ENCODE measurements around the gene MAD2L2. TPM values are rescaled to one million over a fixed set of nuclear protein-coding genes. Genes with fewer than 3 reads are reported as not detected.

MAD2L2 gene
- total and polyA plus RNA-seq, 9 of the 15 experiments (the other 6 are each of a cell fraction or from before 2014, with no cell fraction given): 12.4 to 286 (median 143) TPM

DNA sequence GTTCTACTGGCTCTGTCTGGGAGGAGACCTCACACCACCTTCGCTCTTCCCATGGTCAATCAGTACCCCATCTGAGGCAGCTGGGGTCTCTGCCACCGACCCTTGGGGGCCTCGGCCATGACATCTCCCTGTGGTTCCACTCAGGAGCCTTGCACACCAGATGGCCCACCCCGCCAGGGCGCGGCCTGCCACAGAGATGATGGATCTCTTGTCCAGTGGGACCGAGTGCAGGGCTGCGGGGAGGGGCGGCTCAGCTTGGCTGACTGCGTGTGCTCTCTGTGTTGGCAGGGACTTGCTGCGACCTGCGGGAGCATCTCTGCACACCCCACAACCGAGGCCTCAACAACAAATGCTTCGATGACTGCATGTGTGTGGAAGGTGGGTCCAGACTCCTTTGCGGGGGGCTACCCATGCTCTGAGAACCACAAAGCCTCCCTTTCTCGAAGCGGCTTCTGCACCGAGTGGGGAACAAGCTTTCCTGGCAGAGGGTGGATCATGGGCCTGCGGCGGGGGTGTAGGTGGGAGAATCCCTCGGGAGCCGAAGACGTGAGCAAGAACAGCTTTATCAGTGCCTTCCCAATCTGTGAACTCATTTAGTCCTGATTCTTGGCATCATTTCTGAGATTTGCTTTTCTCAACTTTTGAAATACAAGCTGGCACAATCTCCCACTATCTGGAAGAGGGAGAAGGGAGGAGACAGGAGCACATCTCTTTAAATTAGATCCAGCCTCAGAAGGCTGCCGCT is 34.1 kb upstream of the MAD2L2 start (continued):
- TF ChIP-seq, protein P1, sequence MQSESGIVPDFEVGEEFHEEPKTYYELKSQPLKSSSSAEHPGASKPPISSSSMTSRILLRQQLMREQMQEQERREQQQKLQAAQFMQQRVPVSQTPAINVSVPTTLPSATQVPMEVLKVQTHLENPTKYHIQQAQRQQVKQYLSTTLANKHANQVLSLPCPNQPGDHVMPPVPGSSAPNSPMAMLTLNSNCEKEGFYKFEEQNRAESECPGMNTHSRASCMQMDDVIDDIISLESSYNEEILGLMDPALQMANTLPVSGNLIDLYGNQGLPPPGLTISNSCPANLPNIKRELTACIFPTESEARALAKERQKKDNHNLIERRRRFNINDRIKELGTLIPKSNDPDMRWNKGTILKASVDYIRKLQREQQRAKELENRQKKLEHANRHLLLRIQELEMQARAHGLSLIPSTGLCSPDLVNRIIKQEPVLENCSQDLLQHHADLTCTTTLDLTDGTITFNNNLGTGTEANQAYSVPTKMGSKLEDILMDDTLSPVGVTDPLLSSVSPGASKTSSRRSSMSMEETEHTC (IDR thresholded peaks at IDR 0.05): no peak
- no peak for TF ChIP-seq CTCF (IDR thresholded peaks at IDR 0.05 in 2 of 3, conservative IDR thresholded peaks at IDR 0.05 in 1 of 3; ENCODE audit: insufficient read depth in 2 of 3, low read depth in 1 of 3, low read length in 3 of 3)

DNA sequence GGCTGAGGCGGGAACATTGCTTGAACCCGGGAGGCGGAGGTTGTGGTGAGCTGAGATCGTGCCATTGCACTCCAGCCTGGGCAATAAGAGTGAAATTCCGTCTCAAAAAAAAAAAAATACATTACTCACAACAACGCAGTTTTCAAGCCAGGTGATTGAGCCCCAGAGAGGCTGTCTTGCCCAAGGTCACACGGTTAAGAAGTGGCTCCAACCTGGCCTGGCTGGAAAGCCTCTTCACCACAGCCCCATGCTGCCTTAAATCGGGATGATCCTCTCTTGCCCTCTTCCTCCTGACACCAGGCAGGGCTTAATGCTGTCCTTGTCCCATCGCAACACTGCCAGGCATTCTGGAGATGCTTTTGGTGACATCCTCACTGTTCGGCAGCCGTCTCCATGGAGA is 32.1 kb upstream of the MAD2L2 start:
- H3K4me1 ChIP-seq (replicated peaks in 1 of 2; ENCODE audit: control insufficient read depth in 2 of 2, insufficient read depth in 2 of 2, low read length in 2 of 2): peaks cover 1 to 23% of the 10 kb centered on the region in 2 experiments; a peak in 4 of 5 replicates
- no peaks in the 10 kb centered on the region for H3K36me3 ChIP-seq (ENCODE audit: control insufficient read depth, insufficient read depth, low read length)
- intact Hi-C loops (cut with micrococcal nuclease) (no loop called here), in situ Hi-C loops (cut with MboI) (no loop called here)
- no peak for FAIRE-seq
- H2AFZ ChIP-seq (ENCODE audit: low read depth, low read length): no peak overlapping the region
- no peak overlapping the region for H3K4me2 ChIP-seq (ENCODE audit: insufficient read depth, low read length)
- H3K9me1 ChIP-seq (ENCODE audit: control insufficient read depth, insufficient read depth, low read length): no peaks in the 10 kb centered on the region
- H3K4me3 ChIP-seq: no peak overlapping the region
- WGBS (ENCODE audit: insufficient coverage, low coverage, missing lambda C conversion rate): 9% methylated on average over 10 of the region's 11 CpGs
- ChIA-PET CTCF (ENCODE audit: low intra/inter-chr PET ratio) (no interaction called here), POLR2A (no interaction called here)
- H3K9ac ChIP-seq (ENCODE audit: insufficient read depth in 1 of 2, low read depth in 2 of 2, low read length in 2 of 2): no peak overlapping the region
- H4K20me1 ChIP-seq (replicated peaks; ENCODE audit: control insufficient read depth, insufficient read depth, low read length): no peaks in the 10 kb centered on the region
- DNase-seq (ENCODE audit: extremely low read depth in 1 of 4, low spot score in 3 of 4): no peak
- H3K79me2 ChIP-seq (ENCODE audit: control insufficient read depth, insufficient read depth, low read length): no peaks in the 10 kb centered on the region
- H3K9me3 ChIP-seq (replicated peaks; ENCODE audit: control insufficient read depth, insufficient read depth, low read depth, low read length): no peaks in the 10 kb centered on the region
- no TSS peak for BruUV-seq (replicated peaks)
- peaks cover 35 to 50% of the 10 kb centered on the region in 2 experiments; a peak in 4 of 5 replicates for H3K27me3 ChIP-seq (ENCODE audit: control insufficient read depth in 2 of 2, insufficient read depth in 2 of 2, low read length in 2 of 2)
- no peak overlapping the region for H3K27ac ChIP-seq (ENCODE audit: extremely low read depth, low read depth, low read length)
- ATAC-seq: no peak
- TF ChIP-seq ZNF12 (CRISPR knock-in tag; IDR thresholded peaks at IDR 0.05): no peak
- TF ChIP-seq PHF20 (IDR thresholded peaks at IDR 0.05; ENCODE audit: partially characterized antibody): no peak
- 0 out of 2 replicates have a peak, but pooled peaks have one; percentile 18 for TF ChIP-seq CEBPG (CRISPR knock-in tag; IDR thresholded peaks at IDR 0.05)
- TF ChIP-seq CEBPG (tag; conservative IDR thresholded peaks at IDR 0.05 in 1 of 2, IDR thresholded peaks at IDR 0.05 in 1 of 2): peak in 1 of 2 experiments; percentile 23; a peak in 1 of 4 replicates
- no peak for TF ChIP-seq MYNN (IDR thresholded peaks at IDR 0.05)
- no peak for TF ChIP-seq MYNN (CRISPR knock-in tag; IDR thresholded peaks at IDR 0.05)
- 0 out of 4 replicates have a peak, but pooled peaks of 1 of the 2 experiments have one; percentile 22 for TF ChIP-seq KDM1A (IDR thresholded peaks at IDR 0.05)
- TF ChIP-seq BRF1 (IDR thresholded peaks at IDR 0.05; ENCODE audit: borderline replicate concordance, extremely low read depth, insufficient read length): no peak
- TF ChIP-seq NELFE (IDR thresholded peaks at IDR 0.05; ENCODE audit: insufficient read depth, insufficient read length): no peak
- TF ChIP-seq CEBPB (tag; IDR thresholded peaks at IDR 0.05): peak; percentile 88
